NOMO-1 (cell line): ENCODE measurements around the gene SLC35B1.
A peak's percentile ranks its signal among the peaks of the same experiment; 100 is the strongest.
"Not testable (repeated sequence)": the region's sequence is repeated elsewhere in the genome, so short reads cannot be mapped to it uniquely, and the experiment has no call there.

Experiments
- DNase-seq, 2 experiments: peaks; one replicate each; lab custom pipeline; 2025; ENCODE audit not compliant: unreplicated experiment in 2 of 2; lab: John Stamatoyannopoulos, UW

Gene SLC35B1

DNA sequence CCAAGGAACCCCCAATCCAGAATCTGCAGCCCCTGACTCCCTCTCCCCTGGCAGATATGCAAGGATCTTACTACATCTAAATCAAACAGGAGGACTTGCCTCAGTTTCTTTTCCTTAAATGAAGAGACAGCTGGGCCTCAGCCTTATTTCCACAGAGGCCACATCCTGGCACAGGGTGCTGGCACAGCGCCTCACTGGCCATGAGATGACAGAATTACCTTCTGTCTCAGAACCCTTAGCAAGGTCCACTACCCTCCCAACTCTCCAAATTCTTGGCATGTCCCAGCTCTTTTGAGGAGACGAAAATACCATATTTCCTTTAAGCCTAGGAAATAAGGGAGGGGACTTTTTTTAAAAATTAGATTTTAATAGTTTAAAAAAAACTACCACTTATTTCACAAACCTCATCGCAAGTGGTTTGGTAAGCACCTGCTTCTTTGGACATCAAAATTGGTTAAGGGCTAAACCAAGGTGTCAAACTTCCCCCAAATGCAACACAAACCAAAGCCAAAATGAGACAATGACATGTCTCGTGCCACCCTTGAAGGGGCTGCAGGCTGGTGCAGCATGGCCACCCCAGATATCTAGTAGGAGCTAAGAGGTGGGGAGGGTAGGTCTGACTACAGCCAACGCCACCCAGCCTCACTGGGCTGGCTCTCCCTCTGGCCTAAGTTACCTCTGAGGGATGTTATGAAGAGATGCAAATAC, 30.8 kb upstream of the SLC35B1 start:
- DNase-seq: no peak

DNA sequence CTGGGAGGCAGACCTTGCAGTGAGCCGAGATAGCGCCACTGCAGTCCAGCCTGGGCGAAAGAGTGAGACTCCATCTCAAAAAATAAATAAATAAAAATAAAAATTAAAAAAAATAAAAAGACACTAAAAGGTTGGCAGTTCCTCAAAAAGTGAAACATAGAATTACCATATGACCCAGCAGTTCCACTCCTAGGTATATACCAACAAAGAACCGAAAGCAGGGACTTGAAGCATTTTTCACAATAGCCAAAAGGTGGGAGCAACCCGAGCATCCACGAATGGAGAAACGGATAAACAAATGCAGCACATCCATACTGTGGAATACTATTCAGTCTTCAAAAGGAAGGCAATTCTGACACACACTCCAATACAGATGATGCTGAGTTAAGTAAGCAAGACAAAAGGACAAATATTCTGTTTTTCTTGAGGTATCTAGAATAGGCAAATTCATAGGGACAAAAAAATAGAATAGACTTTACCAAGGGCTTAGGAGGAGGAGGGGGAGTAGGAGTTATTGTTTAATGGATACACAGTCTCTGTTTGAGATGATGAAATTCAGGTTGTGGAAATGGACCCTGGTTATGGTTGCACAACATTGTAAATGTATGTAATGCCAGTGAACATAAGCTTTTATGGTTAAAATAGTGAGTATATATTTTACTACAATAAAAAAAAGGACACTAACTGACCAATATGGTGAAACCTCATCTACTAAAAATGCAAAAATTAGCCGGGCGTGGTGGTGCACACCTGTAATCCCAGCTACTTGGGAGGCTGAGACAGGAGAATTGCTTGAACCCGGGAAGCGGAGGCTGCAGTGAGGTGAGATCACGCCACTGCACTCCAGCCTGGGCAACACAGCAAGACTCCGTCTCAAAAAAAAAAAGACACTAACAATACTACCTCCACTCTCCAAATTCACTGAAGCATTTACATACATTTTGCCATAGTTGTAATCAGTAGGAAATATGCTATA, 27.0 kb upstream of the SLC35B1 start:
- peak; percentile 11 to 49 for DNase-seq

DNA sequence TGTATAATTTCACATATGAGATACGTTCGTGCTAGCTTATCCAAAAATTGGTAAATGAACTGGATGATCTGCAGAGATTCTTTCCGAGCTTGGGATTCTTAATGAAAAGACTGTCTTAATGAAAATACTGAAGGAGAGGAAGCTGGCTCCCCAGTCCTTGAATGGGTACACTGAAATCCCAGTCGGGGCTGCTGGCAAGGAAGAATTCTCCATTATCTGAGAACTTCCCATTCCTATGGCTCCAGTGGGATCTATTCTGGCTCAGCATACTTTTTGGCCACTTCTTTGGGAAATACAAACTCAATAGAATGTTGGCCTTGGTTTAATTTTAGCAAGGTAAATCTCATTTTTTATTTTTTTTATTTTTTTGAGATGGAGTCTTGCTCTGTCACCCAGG, 23.7 kb upstream of the SLC35B1 start:
- DNase-seq: no peak

DNA sequence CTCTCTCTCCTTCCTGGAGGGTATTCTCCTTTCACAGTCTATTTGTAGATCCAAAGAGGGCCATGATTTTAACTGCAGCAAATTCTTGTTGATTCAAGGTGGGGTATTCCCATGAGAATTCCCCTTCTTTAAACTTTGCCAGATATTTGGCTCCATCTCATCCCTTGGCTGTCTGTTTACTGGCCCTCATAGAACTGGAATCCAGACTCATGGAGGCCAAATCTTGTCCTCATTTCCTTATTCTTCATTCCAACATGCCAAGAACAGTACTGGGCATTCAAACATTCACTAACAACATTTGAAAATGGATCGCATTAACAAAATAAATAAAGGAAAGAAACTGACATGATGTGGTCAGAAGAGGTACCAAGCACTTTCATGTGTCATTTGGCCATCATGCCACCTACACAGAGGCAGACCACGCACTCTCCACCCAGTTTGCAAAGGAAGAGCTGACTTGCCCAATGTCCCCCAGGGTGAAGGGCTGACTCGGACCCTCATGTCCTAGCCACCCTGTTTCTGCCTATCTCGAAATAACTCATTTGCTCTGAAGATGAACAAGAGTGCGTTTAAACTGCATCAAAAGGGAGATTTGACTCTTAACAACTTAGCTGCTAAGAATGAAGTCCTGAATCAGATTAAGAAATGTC, 23.1 kb upstream of the SLC35B1 start:
- no peak for DNase-seq

DNA sequence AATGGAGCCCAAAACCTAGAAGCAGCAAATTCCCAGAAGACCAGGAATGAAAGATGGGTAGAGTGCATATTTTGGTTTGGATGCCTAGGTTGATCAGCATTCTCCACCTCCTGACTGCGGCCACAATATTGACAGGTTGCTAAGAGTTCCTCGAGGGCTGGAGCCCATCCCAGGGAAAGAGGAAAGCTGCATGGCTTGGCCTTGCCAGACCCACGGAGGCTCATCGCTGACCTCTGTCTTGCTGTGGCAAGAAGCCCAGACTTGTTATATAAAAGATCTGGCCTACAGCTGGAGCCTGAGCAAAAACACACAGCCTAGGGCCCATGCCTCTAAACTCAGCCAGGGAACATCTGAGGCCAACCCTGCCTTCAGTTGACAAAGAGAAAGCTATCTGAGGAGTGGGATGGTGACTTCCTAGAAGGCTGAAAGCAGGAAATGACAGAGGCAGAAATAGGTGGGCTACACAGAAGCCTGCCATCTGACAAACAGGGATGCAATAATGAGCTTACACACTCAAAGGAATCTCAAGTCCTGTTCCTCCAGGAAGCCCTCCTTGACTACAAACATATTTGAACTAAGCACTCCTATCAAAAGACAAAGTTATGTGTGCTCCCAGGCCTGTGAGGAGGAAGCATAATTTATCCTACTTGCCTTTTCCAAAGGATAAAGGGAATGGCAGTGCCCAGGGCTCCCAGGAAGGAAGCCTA, 22.5 kb upstream of the SLC35B1 start:
- DNase-seq: no peak

DNA sequence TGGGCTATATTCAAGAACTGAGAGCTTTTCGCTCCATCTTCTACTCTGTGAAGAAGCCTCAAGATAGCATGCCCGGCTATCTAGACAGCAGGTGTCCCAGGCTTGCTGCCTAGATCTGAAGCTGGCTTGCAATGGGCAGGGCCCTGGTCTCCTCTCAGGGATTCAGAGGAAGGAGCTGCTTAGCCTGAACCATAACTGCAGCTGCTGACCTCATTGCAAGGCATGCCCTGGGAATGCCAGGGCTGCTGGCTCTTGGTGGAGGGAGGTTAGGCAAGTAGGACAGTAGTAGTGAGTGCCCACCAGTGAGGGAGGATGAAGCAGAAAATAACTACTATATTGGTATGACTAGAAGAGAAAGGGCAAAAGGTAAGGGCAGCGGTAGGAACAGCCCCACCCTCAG, 21.3 kb upstream of the SLC35B1 start:
- DNase-seq: no peak

DNA sequence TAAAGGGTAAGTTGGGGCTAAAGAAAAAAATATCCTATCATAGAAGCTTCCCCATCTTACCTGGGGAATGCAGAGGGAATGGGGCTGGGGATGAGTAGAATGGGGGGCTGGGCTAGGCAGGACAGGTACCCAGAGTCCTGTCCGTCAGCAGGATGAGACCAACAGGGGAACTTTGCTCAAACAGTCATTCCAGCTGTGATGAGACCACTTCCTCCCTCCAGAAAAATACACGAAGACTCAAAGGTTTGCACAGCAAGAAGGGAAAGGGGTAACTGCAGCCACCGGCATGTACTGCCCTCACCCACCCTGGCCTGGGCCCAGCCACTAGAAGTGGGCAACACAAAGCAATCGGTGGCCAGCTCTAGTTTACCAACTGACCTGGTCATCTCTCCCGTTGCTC, 20.7 kb upstream of the SLC35B1 start:
- DNase-seq: no peak

DNA sequence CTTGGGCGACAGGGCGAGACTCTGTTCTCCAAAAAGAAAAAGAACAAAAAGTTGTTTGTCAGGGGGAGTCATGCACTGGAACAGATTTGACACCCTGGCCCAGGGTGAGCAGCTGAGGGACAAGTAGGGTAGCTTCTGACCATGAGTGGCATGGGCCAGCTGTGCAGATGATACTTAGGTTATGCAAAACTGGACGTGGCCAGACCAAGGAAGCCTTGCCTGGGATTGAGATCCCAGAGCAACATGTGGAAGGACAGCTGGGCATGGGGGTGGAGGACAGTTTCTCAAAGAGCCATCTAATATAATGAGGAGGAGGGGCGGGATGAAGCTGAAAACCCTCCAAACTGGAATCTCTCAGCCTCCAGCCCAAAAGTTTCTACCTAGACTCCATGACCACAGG, 19.6 kb upstream of the SLC35B1 start:
- DNase-seq: no peak

DNA sequence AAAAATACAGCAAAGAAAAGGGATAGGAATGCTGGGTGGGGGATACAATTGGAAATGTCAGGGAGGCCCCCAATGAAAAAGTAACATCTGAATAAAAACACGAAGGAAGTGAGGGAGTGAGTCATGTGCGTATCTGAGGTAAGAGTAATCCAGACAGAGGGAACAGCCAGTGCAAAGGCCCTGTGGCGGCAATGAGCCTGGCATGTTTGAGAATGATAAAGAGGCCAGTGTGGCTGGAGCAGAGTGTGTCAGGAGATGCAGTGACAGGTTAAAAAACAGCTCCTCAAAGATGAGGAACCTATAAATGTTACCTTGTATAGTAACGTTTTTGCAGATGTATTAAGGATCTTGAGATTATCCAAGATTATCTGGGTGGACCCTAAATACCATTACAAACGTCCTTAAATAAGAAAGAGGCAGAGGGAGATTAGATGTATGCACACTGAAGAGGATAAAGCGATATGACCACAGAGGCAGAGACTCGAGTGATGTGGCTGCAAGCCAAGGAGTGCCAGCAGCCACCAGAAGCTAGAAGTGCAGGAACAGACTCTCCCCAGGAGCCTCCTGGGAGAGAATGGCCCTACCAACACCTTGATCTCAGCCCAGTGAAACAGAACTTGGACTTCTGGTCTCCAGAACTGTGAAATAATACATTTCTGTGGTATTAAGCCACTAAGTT, 17.8 kb upstream of the SLC35B1 start:
- DNase-seq: no peak

DNA sequence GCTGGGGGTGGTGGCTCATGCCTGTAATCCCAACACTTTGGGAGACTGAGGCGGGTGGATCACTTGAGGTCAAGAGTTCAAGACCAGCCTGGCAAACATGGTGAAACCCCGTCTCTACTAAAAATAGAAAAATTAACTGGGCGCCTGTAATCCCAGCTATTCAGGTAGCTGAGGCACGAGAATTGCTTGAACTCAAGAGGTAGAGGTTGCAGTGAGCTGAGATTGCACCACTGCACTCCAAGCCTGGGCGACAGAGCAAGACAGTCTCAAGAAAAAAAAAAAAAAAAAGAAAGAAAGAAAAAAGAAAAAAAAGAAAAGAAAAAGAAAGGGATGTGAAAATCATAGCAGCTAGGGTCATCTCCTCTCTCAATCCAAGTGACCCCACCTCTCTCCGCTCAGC, 16.8 kb upstream of the SLC35B1 start:
- not testable (repeated sequence) for DNase-seq

DNA sequence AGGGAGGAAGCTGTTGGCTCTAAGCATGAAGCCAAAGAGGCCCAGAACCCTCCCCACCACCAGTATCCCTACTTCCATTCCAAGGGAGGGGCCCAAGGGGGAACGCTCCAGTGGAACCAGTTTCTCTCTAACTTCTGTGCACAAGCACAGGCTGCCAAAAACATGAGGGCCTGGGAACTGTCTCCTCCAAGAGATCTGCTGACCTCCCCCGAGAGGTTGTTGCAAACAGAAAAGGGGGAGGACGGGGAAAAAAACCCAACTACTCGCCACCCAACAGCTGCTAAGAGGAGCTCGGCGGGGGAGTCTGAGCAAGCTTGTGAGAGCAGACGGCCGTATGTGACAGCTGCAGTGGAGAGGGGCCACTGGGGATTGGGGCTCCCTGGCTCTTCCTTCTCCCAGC, 15.7 kb upstream of the SLC35B1 start:
- no peak for DNase-seq

DNA sequence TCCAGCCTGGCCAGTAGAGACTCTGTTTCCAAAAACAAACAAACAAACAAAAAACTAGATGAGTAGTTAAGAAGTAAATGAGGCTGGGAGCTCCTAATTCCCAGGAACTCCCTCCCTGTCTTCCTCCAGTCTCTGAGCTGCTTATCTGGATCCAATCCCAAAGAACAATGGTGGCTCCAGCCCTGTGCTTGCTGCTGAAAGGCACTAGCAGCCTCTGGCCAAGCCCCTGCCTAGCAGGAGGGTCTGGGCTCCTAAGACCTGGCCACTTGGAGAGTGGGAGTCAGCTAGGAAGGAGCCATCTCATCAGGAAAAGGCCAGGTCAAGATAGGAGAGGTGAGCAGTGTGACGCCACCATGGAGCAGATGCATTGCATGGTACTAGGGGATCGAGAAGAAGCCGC, 14.3 kb upstream of the SLC35B1 start:
- DNase-seq: no peak

DNA sequence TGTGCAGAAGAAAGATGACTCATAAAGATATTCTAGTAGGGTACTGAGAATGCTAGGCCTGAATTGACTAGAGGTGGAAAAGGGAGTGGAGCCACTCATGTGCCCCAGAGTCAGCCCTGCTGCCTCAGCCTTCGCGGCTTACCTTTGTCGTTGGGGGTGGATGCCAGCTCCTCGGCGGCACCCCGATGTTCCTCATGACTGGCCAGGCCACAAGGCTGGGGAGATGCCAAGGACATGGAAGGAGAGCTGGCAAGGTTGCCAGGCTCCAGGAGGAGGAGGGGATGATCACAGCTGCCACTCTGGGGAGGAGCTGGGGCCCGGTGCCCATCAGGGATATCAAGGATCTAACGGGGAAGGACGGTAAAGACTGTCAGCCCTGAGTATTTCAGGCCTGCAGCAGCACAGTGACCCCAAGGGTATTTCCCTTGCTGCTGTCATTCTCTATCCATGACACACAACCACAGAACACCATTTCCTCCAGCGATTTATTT, 9.7 kb upstream of the SLC35B1 start:
- DNase-seq: no peak

DNA sequence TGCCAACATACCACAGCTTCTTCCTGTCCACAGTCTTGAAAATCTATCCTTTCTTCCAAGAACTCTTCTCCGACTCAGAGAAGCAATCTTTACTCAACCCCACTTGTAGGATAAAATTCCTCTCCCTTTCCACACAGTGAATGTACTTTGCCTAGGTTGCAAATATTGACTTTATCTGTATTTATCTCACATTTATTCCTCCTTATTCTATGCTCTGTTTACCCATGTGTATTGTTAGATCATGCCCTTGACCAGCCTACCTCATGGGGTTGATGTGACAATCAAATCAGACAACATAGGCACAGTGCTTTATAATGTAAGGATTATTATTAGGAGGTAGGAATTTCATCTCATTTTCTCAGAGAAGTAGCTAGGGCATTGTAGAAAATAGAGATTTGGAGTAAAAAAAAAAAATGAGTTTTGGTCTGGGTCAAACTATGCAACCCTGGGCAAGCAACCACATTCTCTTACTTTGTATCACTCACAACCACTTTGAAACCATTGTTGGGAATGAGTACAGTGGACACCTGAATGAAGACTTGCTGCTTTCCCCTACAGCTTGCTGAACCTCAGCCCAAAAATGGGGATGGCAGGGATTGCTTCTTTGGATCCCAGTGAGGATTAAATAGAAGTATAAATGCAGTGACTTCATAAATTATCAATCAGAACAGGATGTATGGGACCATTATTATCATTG, 9.1 kb upstream of the SLC35B1 start:
- no peak for DNase-seq

DNA sequence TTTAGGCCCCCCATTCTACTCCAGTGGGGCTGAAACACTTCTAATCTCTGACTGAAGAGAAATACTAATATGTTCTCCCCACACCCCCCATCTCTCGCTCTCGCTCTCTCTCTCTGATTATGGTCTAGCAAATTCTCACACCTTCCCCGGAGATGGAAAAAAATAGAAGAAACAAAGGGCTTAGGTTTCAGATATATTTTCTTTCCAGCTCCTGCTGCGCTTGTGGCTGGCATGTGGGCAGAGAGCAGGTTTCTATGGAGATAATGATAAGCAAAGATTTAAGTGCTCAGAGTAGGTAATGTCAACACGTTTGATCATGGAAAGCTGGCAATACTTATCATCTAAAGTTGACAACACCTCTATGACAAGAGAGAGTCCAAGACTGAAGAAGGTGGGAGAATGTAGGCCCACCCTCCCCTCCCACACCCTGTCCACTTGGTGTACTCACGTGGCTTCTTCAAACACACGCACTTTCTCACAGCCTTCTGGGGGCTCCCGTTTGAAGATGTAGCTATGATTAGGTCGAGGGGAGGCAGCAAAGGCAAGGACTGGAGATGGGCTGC, 8.0 kb upstream of the SLC35B1 start:
- DNase-seq: no peak

DNA sequence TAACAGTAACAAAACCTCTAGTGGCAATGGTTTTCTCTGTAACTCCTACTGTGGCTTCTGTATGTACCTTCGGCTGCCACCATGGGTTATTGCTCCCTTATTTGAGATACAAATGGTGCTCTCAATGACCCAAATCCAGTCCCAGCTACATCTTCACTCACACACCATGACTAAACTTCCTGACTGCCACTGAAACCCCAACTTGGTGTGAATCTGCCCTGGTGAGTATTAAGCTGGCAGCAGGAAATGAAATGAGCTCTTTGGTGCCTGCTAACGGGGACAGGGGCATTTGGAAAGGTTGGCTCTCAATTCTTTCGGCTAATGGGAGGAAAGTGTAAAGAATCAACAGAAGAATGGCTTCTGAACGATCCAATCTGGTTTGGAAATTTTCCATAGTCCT, 7.5 kb upstream of the SLC35B1 start:
- no peak for DNase-seq

DNA sequence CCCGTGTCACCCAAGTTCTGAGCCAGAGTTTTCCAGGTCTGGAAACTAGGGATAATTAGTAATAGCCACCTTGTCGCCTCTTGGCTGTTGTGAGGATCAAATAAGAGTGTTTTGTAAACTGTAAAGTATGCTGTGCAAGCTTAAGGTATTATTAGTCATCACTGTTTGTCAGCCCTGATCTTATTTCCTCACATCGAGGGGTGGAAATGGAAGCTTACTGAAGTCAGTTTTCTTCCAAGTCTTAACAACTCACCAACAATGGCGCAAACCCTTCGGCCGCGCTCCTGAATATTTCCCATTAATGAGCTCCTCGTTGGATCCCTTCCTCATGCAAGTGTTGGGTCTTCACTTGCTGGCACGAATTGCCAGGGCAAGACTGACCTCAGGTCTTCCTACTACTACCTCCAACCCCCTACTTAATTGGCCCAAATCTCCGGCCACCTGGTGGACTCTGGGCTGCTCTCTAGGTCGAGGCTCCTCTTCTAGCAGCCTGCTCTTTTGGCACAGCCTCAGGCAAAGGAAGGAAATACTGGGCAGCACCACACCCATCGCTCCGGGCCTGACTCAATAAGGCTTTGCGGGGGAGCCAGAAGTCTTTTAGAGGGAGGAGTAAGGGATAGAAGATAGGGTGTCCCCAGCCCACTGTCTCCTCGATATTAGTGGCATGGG, 885 bp upstream of the SLC35B1 start:
- DNase-seq: peak in 1 of 2 experiments; percentile 55

DNA sequence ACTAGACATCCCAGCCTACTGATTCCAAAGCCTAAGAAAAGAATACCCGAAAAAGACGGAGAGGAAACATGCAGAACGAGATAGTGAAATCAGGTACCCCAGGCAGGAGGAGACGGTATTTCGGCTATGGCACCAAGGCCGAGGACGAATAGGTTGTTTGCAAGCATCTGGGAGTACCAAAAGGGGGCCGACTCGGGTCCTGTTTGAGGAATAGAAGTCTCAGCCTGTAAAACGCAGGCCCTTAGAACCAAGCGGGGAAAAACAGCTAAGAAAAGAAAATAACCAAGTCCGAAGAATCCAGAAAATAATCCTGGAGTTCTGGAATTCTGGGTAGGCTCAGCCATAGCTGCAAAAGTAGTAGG, 537 bp downstream of the SLC35B1 start:
- peak in 1 of 2 experiments; percentile 12 for DNase-seq

DNA sequence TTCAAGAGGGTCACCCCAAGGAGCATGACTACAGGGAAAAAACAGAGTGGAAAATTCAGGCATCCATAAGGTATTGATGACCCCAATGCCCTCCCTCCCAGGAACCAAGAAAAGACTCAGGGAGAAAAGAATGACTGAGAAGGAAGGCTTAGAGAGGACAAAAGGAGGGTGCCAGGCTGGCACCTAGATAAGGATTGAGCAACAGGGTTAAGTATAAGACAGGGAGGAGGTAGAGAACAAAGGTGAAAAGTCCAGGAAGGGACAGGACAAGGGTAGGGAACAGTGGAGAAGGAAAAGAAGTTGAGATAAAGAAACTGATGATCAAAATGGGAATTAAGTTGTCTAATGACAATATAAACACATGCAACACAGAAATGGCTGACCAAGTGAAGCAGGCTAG, 2.5 kb downstream of the SLC35B1 start:
- no peak for DNase-seq
